ENCODE results near the gene IPO13.

IPO13 gene

GRCh38 chr1:44008259-44008658 is 61.5 kb downstream of the IPO13 start:
- Histone ChIP-seq H3K4me3 (ENCODE audit: insufficient read depth, low read depth, low read length, poor library complexity, severe bottlenecking) (no peak overlapping the region), H3K9me3 (ENCODE audit: control insufficient read depth, low read length) (no peaks in the 10 kb centered on the region), H3K4me1 (ENCODE audit: control insufficient read depth, insufficient read depth, low read length, poor library complexity, severe bottlenecking) (no peaks in the 10 kb centered on the region), H3K27me3 (replicated peaks; ENCODE audit: control insufficient read depth, insufficient read depth, low read length, poor library complexity, severe bottlenecking) (no peaks in the 10 kb centered on the region), H3K36me3 (ENCODE audit: control insufficient read depth, insufficient read depth, low read length) (no peaks in the 10 kb centered on the region), H3K27ac (ENCODE audit: insufficient read depth, low read length, poor library complexity, severe bottlenecking) (no peak overlapping the region)
- DNase-seq, result no peak

GRCh38 chr1:44010935-44011471 is 64.3 kb downstream of the IPO13 start:
- Histone ChIP-seq H3K9me3 (ENCODE audit: control insufficient read depth, low read length) (no peaks in the 10 kb centered on the region), H3K27ac (ENCODE audit: insufficient read depth, low read length, poor library complexity, severe bottlenecking) (no peak overlapping the region), H3K36me3 (ENCODE audit: control insufficient read depth, insufficient read depth, low read length) (no peaks in the 10 kb centered on the region), H3K27me3 (replicated peaks; ENCODE audit: control insufficient read depth, insufficient read depth, low read length, poor library complexity, severe bottlenecking) (no peaks in the 10 kb centered on the region), H3K4me3 (ENCODE audit: insufficient read depth, low read depth, low read length, poor library complexity, severe bottlenecking) (no peak overlapping the region), H3K4me1 (ENCODE audit: control insufficient read depth, insufficient read depth, low read length, poor library complexity, severe bottlenecking) (no peaks in the 10 kb centered on the region)
- no peak for DNase-seq

- Histone ChIP-seq H3K9me3 (ENCODE audit: control insufficient read depth, low read length) (no peaks in the 10 kb centered on the region), H3K36me3 (ENCODE audit: control insufficient read depth, insufficient read depth, low read length) (no peaks in the 10 kb centered on the region), H3K27me3 (replicated peaks; ENCODE audit: control insufficient read depth, insufficient read depth, low read length, poor library complexity, severe bottlenecking) (no peaks in the 10 kb centered on the region), H3K4me1 (ENCODE audit: control insufficient read depth, insufficient read depth, low read length, poor library complexity, severe bottlenecking) (no peaks in the 10 kb centered on the region), H3K4me3 (ENCODE audit: insufficient read depth, low read depth, low read length, poor library complexity, severe bottlenecking) (no peak overlapping the region), H3K27ac (ENCODE audit: insufficient read depth, low read length, poor library complexity, severe bottlenecking) (no peak overlapping the region)
- DNase-seq, result no peak
These were observed 65.7 kb downstream of the IPO13 start for GRCh38 chr1:44012404-44012803.

- no peak for DNase-seq
- H3K27me3 ChIP-seq (replicated peaks; ENCODE audit: control insufficient read depth, insufficient read depth, low read length, poor library complexity, severe bottlenecking), result no peaks in the 10 kb centered on the region
- no peaks in the 10 kb centered on the region for H3K9me3 ChIP-seq (ENCODE audit: control insufficient read depth, low read length)
- H3K4me1 ChIP-seq (ENCODE audit: control insufficient read depth, insufficient read depth, low read length, poor library complexity, severe bottlenecking), result no peaks in the 10 kb centered on the region
- H3K4me3 ChIP-seq (ENCODE audit: insufficient read depth, low read depth, low read length, poor library complexity, severe bottlenecking), result no peak overlapping the region
- no peaks in the 10 kb centered on the region for H3K36me3 ChIP-seq (ENCODE audit: control insufficient read depth, insufficient read depth, low read length)
- no peak overlapping the region for H3K27ac ChIP-seq (ENCODE audit: insufficient read depth, low read length, poor library complexity, severe bottlenecking)
These were observed 66.3 kb downstream of the IPO13 start for GRCh38 chr1:44012941-44013609.

DNA sequence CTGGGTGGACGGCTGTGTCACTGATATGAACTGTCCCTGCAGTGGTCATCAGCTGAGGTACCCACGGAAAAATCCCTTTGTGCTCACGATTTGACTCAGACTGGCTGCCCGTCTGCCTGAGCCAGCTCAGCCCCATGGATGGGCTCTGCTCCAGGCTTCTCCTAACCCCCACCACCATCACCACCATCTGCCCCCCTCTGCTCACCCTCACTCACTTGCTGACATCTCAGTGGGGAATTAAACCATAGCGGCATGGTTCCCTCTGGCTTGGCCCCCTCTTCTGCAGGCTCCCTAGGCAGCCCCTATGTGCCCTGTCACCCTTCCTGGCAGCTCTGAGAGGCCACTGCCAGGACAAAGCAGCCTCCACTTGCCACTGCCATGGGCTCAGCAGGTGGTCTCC is 67.2 kb downstream of the IPO13 start:
- Histone ChIP-seq H3K4me3 (ENCODE audit: insufficient read depth, low read depth, low read length, poor library complexity, severe bottlenecking) (no peak overlapping the region), H3K36me3 (ENCODE audit: control insufficient read depth, insufficient read depth, low read length) (no peaks in the 10 kb centered on the region), H3K27ac (ENCODE audit: insufficient read depth, low read length, poor library complexity, severe bottlenecking) (no peak overlapping the region), H3K9me3 (ENCODE audit: control insufficient read depth, low read length) (no peaks in the 10 kb centered on the region), H3K27me3 (replicated peaks; ENCODE audit: control insufficient read depth, insufficient read depth, low read length, poor library complexity, severe bottlenecking) (no peaks in the 10 kb centered on the region), H3K4me1 (ENCODE audit: control insufficient read depth, insufficient read depth, low read length, poor library complexity, severe bottlenecking) (no peaks in the 10 kb centered on the region)
- no peak for DNase-seq

GRCh38 chr1:44014365-44015104 is 67.8 kb downstream of the IPO13 start:
- Histone ChIP-seq H3K4me3 (ENCODE audit: insufficient read depth, low read depth, low read length, poor library complexity, severe bottlenecking) (no peak overlapping the region), H3K4me1 (ENCODE audit: control insufficient read depth, insufficient read depth, low read length, poor library complexity, severe bottlenecking) (no peaks in the 10 kb centered on the region), H3K27me3 (replicated peaks; ENCODE audit: control insufficient read depth, insufficient read depth, low read length, poor library complexity, severe bottlenecking) (no peaks in the 10 kb centered on the region), H3K36me3 (ENCODE audit: control insufficient read depth, insufficient read depth, low read length) (no peaks in the 10 kb centered on the region), H3K27ac (ENCODE audit: insufficient read depth, low read length, poor library complexity, severe bottlenecking) (no peak overlapping the region), H3K9me3 (ENCODE audit: control insufficient read depth, low read length) (no peaks in the 10 kb centered on the region)
- no peak for DNase-seq

- Histone ChIP-seq H3K4me1 (ENCODE audit: control insufficient read depth, insufficient read depth, low read length, poor library complexity, severe bottlenecking) (no peaks in the 10 kb centered on the region), H3K4me3 (ENCODE audit: insufficient read depth, low read depth, low read length, poor library complexity, severe bottlenecking) (no peak overlapping the region)
- no peak for DNase-seq
These were observed 68.5 kb downstream of the IPO13 start for GRCh38 chr1:44015206-44015605.

GRCh38 chr1:44016041-44016889 is 69.5 kb downstream of the IPO13 start:
- Histone ChIP-seq H3K36me3 (ENCODE audit: control insufficient read depth, insufficient read depth, low read length) (no peaks in the 10 kb centered on the region), H3K27me3 (replicated peaks; ENCODE audit: control insufficient read depth, insufficient read depth, low read length, poor library complexity, severe bottlenecking) (no peaks in the 10 kb centered on the region), H3K4me1 (ENCODE audit: control insufficient read depth, insufficient read depth, low read length, poor library complexity, severe bottlenecking) (no peaks in the 10 kb centered on the region), H3K4me3 (ENCODE audit: insufficient read depth, low read depth, low read length, poor library complexity, severe bottlenecking) (no peak overlapping the region), H3K27ac (ENCODE audit: insufficient read depth, low read length, poor library complexity, severe bottlenecking) (no peak overlapping the region), H3K9me3 (ENCODE audit: control insufficient read depth, low read length) (no peaks in the 10 kb centered on the region)
- no peak for DNase-seq

More at GRCh38 chr1:44015206-44015605, 68.5 kb downstream of the IPO13 start:
- no peaks in the 10 kb centered on the region for H3K27me3 ChIP-seq (replicated peaks; ENCODE audit: control insufficient read depth, insufficient read depth, low read length, poor library complexity, severe bottlenecking)
- no peak overlapping the region for H3K27ac ChIP-seq (ENCODE audit: insufficient read depth, low read length, poor library complexity, severe bottlenecking)
- no peaks in the 10 kb centered on the region for H3K9me3 ChIP-seq (ENCODE audit: control insufficient read depth, low read length)
- H3K36me3 ChIP-seq (ENCODE audit: control insufficient read depth, insufficient read depth, low read length), result no peaks in the 10 kb centered on the region

- Histone ChIP-seq H3K4me1 (ENCODE audit: control insufficient read depth, insufficient read depth, low read length, poor library complexity, severe bottlenecking) (no peaks in the 10 kb centered on the region), H3K4me3 (ENCODE audit: insufficient read depth, low read depth, low read length, poor library complexity, severe bottlenecking) (no peak overlapping the region), H3K36me3 (ENCODE audit: control insufficient read depth, insufficient read depth, low read length) (no peaks in the 10 kb centered on the region), H3K27ac (ENCODE audit: insufficient read depth, low read length, poor library complexity, severe bottlenecking) (no peak overlapping the region), H3K9me3 (ENCODE audit: control insufficient read depth, low read length) (no peaks in the 10 kb centered on the region), H3K27me3 (replicated peaks; ENCODE audit: control insufficient read depth, insufficient read depth, low read length, poor library complexity, severe bottlenecking) (no peaks in the 10 kb centered on the region)
- no peak for DNase-seq
These were observed 70.2 kb downstream of the IPO13 start for GRCh38 chr1:44016890-44017400.
